ENCODE data around the gene AGMAT. TPM values are rescaled to one million over a fixed set of nuclear protein-coding genes. Genes with fewer than 3 reads are reported as not detected.

AGMAT gene
- total RNA-seq, 4 donors from 2014 or later = 0.27 to 1.4 TPM; not detected in 2

DNA sequence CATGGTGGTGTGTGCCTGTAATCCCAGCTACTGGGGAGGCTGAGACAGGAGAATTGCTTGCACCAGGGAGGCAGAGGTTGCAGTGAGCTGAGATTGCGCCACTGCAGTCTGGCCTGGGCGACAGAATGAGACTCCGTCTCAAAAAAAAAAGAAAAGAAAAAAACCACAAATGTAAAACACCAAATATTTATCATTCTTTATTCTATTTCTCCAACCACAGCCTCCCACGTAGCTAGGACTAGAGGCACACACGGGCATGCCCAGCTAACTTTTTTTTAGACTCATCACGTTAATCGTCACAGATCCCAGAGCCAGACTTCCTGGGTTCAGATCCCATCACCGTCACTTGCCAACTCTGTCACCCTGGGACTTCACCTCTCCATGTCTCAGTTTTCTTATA lies 44.7 kb downstream of the AGMAT start:
- Histone ChIP-seq H3K4me3 (no peak overlapping the region), H3K27me3 (no peaks in the 10 kb centered on the region), H3K9me3 (no peaks in the 10 kb centered on the region), H3K36me3 (no peaks in the 10 kb centered on the region), H3K27ac (no peak overlapping the region), H3K4me1 (no peaks in the 10 kb centered on the region)
- intact Hi-C loops (cut with DNase I; ENCODE audit: low total_unique reads) = no loop called here
- no peak for DNase-seq
- TF ChIP-seq POLR2A (IDR thresholded peaks at IDR 0.05) = no peak
- TF ChIP-seq, protein P1, sequence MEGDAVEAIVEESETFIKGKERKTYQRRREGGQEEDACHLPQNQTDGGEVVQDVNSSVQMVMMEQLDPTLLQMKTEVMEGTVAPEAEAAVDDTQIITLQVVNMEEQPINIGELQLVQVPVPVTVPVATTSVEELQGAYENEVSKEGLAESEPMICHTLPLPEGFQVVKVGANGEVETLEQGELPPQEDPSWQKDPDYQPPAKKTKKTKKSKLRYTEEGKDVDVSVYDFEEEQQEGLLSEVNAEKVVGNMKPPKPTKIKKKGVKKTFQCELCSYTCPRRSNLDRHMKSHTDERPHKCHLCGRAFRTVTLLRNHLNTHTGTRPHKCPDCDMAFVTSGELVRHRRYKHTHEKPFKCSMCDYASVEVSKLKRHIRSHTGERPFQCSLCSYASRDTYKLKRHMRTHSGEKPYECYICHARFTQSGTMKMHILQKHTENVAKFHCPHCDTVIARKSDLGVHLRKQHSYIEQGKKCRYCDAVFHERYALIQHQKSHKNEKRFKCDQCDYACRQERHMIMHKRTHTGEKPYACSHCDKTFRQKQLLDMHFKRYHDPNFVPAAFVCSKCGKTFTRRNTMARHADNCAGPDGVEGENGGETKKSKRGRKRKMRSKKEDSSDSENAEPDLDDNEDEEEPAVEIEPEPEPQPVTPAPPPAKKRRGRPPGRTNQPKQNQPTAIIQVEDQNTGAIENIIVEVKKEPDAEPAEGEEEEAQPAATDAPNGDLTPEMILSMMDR (IDR thresholded peaks at IDR 0.05) = no peak

DNA sequence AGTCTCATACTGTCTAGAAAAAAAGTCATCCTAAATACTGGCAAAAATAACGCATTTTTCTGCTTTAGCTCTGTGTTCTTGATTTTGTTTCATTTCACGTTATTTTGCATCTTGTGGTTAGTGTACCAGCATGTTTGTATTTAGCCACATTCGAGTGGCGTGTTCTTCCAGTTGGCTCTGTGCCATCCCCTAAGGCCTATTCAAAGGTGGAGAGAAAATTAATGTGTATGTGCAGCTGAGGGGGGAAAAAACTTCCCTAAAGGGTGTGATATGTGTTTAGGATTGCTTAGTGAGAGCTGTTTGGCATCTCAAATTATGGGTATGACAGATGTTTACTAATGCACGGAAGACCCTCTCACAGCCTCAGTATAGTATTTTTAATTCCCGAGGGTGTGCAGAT lies 46.1 kb downstream of the AGMAT start:
- intact Hi-C loops (cut with DNase I; ENCODE audit: low total_unique reads) = no loop called here
- Histone ChIP-seq H3K36me3 (no peaks in the 10 kb centered on the region), H3K9me3 (no peaks in the 10 kb centered on the region), H3K4me1 (no peaks in the 10 kb centered on the region), H3K27me3 (no peaks in the 10 kb centered on the region), H3K4me3 (no peak overlapping the region), H3K27ac (no peak overlapping the region)
- DNase-seq = no peak
- TF ChIP-seq POLR2A (IDR thresholded peaks at IDR 0.05) = no peak
- TF ChIP-seq, protein P1 (IDR thresholded peaks at IDR 0.05) = no peak

DNA sequence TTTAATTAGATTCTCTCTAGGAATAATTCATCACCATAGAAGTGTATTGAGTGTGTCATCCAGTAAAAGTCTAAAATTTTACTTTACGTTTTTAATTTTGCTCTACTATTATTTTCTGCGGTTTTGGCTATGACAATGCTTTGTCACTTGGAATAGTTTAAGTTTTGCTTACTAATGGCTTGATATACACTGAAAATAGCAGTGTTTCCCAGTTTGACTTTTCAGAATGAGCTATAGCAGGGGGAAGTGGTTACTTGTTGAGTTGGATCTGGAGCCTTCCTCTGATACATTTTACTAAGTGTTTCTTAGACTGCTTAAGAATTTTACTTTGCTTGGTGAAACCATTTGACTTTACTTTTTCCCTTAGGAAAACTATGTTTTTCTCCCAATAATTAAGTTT lies 53.2 kb downstream of the AGMAT start:
- H3K4me3 ChIP-seq = no peak overlapping the region
- no peak for DNase-seq
- peaks cover 7% of the 10 kb centered on the region in 2 donors for H3K4me1 ChIP-seq
- H3K36me3 ChIP-seq = no peaks in the 10 kb centered on the region
- H3K27ac ChIP-seq = no peak overlapping the region
- intact Hi-C loops (cut with DNase I; ENCODE audit: low total_unique reads) = no loop called here
- H3K27me3 ChIP-seq = no peaks in the 10 kb centered on the region
- H3K9me3 ChIP-seq = no peaks in the 10 kb centered on the region
- TF ChIP-seq POLR2A (IDR thresholded peaks at IDR 0.05) = no peak
- TF ChIP-seq, protein P1 (IDR thresholded peaks at IDR 0.05) = no peak

DNA sequence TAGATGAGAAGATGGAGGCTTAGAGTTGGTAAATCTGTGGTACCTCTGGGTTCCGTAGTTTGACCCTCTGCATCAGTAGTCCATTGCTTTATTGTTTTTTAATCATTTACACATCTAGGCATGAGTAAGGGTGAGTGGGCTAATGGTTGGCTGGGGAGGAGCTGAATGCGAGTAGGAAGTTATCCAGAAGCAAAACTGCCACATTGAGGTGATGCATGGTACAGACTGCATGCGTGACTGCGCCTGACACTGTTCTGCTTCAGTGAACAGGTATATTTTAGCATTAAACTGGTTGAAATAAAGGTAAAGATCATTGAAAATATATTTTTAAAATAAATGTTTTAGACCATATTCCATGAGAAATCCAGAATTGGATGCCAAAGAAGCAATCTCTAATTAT lies 53.8 kb downstream of the AGMAT start:
- H3K4me1 ChIP-seq = peaks cover 7% of the 10 kb centered on the region in 2 donors
- DNase-seq = no peak
- no peak for TF ChIP-seq POLR2A (IDR thresholded peaks at IDR 0.05)
- TF ChIP-seq, protein P1 (IDR thresholded peaks at IDR 0.05) = no peak

DNA sequence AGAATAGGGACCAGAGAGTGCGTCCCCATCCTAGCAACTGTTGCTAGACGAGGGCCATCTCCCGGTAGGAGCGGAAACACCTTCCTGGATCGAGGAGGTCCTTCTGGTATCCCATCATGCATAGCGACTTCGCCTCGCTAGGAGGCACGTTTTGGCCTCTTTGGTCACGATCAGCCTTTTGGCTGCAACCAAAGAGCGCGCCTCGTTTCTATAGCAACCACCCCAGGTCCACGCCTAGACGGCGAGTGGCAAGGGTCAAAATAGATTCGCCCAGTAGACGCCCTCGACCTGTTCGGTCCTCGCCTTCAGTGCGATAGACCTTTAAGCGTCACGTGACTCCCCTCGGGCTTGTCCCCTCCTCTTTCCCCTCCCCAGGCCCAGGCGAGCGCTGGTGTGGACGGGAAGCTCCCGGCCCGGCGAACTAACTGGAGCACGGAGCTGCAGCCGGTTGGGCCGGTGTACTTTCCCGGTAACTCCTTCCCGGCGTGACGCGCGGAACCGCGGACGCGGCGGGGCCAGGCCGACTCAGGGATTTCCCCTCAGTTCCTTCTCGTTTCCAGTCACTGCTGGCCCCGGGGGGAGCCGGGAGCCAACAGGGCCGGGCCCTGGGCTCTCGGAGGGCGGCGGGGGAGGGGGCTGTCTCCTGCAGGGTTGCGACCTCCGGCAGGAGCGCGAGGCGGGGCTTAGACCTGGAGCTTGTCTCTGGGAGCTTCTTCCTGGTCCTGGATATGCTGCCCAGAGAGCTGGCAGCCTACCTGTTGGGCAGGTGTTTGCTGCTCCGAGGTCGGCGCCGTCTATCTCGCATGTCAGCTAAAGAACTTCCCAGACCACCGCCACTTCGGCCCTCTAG lies 58.1 kb downstream of the AGMAT start, which contains the start of gene DNAJC16:
Gene DNAJC16, plus strand, starts transcription at position 359 of the 850 bp plus-strand sequence. CDS start 2,258 bp downstream, outside the sequence.
- peaks cover 7% of the 10 kb centered on the region in 2 donors for H3K4me1 ChIP-seq
- no peaks in the 10 kb centered on the region for H3K36me3 ChIP-seq
- H3K27me3 ChIP-seq = no peaks in the 10 kb centered on the region
- intact Hi-C loops (cut with DNase I; ENCODE audit: low total_unique reads) = no loop called here
- peak within 1 kb of the TSS; percentile 98 to 99 for H3K27ac ChIP-seq
- peak; percentile 35 to 71 for TF ChIP-seq POLR2A (IDR thresholded peaks at IDR 0.05)
- TF ChIP-seq, protein P1 (IDR thresholded peaks at IDR 0.05) = peak in 3 of 4 experiments; percentile 25 to 41 (median 37)
- no peaks in the 10 kb centered on the region for H3K9me3 ChIP-seq
- peak; percentile 99 to 100 for DNase-seq
- H3K4me3 ChIP-seq = peak within 1 kb of the TSS; percentile 98 to 99

More for the DNA sequence above, 53.8 kb downstream of the AGMAT start:
- Histone ChIP-seq H3K27me3 (no peaks in the 10 kb centered on the region), H3K27ac (no peak overlapping the region), H3K9me3 (no peaks in the 10 kb centered on the region), H3K4me3 (no peak overlapping the region), H3K36me3 (no peaks in the 10 kb centered on the region)
- intact Hi-C loops (cut with DNase I; ENCODE audit: low total_unique reads) = no loop called here
